OCI-LY1 (cell line): ENCODE data around the gene SPOCD1.

Source experiments
- H2AFZ ChIP-seq: fragments of 200-600 bp; sonication (generic), shearing (Covaris generic); 2 replicates; pipeline ENCODE4 v1.6.0; 2014; ENCODE audit warnings: antibody characterized with exemption, mild to moderate bottlenecking, low read length
- H3F3A ChIP-seq: fragments of 200-600 bp; sonication (generic), shearing (Covaris generic); 2 replicates; pipeline ENCODE4 v1.6.0; 2014; ENCODE audit warnings: mild to moderate bottlenecking, antibody characterized with exemption, low read length, moderate library complexity; ENCODE audit not compliant: insufficient read depth
- H3K27ac ChIP-seq: fragments of 200-600 bp; sonication (generic); 2 replicates; pipeline ENCODE4 v1.5.1; 2014; ENCODE audit warnings: low read length, mixed run types, mild to moderate bottlenecking, low read depth; ENCODE audit not compliant: poor library complexity, severe bottlenecking
- H3K27me3 ChIP-seq: fragments of 200-600 bp; sonication (generic); 2 replicates; pipeline ENCODE4 v1.6.0; 2014; ENCODE audit warnings: antibody characterized with exemption, mild to moderate bottlenecking, low read length, moderate library complexity; ENCODE audit not compliant: insufficient read depth
- H3K36me3 ChIP-seq: fragments of 200-600 bp; sonication (generic); 2 replicates; pipeline ENCODE4 v1.6.1; 2014; ENCODE audit warnings: mild to moderate bottlenecking, antibody characterized with exemption, low read length, moderate library complexity, mixed read lengths; ENCODE audit not compliant: insufficient read depth
- H3K4me1 ChIP-seq: fragments of 200-600 bp; sonication (generic); 2 replicates; pipeline ENCODE4 v1.5.1; 2014; ENCODE audit warnings: mild to moderate bottlenecking, low read length, moderate library complexity; ENCODE audit not compliant: insufficient read depth, severe bottlenecking
- H3K4me2 ChIP-seq: fragments of 200-600 bp; sonication (generic), shearing (Covaris generic); 2 replicates; pipeline ENCODE4 v1.6.1; 2014; ENCODE audit warnings: low read length
- H3K4me3 ChIP-seq: fragments of 200-600 bp; sonication (generic); 2 replicates; pipeline ENCODE4 v1.5.1; 2014; ENCODE audit warnings: low read length, low read depth, mild to moderate bottlenecking, mixed read lengths; ENCODE audit not compliant: poor library complexity, severe bottlenecking
- H3K79me2 ChIP-seq: fragments of 200-600 bp; shearing (Covaris generic); 2 replicates; pipeline ENCODE4 v1.6.1; 2016; ENCODE audit warnings: mixed run types, low read length, mixed read lengths; ENCODE audit not compliant: insufficient read depth
- H3K9ac ChIP-seq: fragments of 200-600 bp; sonication (generic), shearing (Covaris generic); 2 replicates; pipeline ENCODE4 v1.6.1; 2014; ENCODE audit warnings: mild to moderate bottlenecking, low read length, mixed read lengths
- H3K9me2 ChIP-seq: fragments of 200-600 bp; sonication (generic), shearing (Covaris generic); 2 replicates; pipeline ENCODE4 v1.6.1; 2014; ENCODE audit warnings: low read depth, mild to moderate bottlenecking, low read length, mixed read lengths
- H3K9me3 ChIP-seq: fragments of 200-600 bp; shearing (Covaris generic); 2 replicates; pipeline ENCODE4 v1.6.1; 2014; ENCODE audit warnings: low read length, mixed read lengths
- H4K20me1 ChIP-seq: fragments of 200-600 bp; sonication (generic), shearing (Covaris generic); 2 replicates; pipeline ENCODE4 v1.6.0; 2016; ENCODE audit warnings: mild to moderate bottlenecking, low read length; ENCODE audit not compliant: insufficient read depth
- EZH2 ChIP-seq: fragments of 200-600 bp; sonication (generic), shearing (Covaris generic); IDR thresholded peaks from 2 replicates; pipeline ENCODE4 v1.8.0; 2017; ENCODE audit warnings: borderline replicate concordance, mixed run types, mild to moderate bottlenecking, antibody characterized with exemption, low read length, moderate library complexity, mixed read lengths
- TF ChIP-seq, protein P1 (sequence below): fragments of 200-600 bp; sonication (generic), shearing (Covaris generic); IDR thresholded peaks from 2 replicates; pipeline ENCODE4 v1.5.1; 2017; ENCODE audit warnings: mild to moderate bottlenecking, antibody characterized with exemption, low read length, moderate library complexity, mixed read lengths

The SPOCD1 gene

DNA sequence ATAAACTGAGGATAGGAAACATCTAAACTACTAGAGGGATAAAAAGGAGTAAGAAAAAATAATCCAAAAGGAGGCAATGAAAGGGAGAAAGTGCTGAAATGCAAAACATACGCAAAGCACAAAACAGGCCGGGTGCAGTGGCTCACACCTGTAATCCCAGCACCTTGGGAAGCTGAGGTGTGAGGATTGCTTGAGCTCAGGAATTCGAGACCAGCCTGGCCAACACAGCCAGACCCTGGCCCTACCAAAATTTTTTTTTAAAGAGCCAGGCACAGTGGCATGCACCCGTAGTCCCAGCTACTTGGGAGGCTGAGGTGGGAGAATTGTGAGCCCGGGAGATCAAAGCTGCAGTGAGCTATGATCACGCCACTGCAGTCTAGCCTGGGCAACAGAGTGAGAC, 10.5 kb downstream of the SPOCD1 start:
- H3K27ac ChIP-seq, result no peak overlapping the region
- H3F3A ChIP-seq, result no peaks in the 10 kb centered on the region
- H3K4me1 ChIP-seq, result peaks cover 5% of the 10 kb centered on the region
- no peaks in the 10 kb centered on the region for H3K9me2 ChIP-seq
- H3K4me3 ChIP-seq, result no peak overlapping the region
- H3K79me2 ChIP-seq, result no peaks in the 10 kb centered on the region
- H3K27me3 ChIP-seq, result no peaks in the 10 kb centered on the region
- H3K9me3 ChIP-seq, result no peaks in the 10 kb centered on the region
- H2AFZ ChIP-seq, result no peak overlapping the region
- H4K20me1 ChIP-seq, result no peaks in the 10 kb centered on the region
- H3K36me3 ChIP-seq, result no peaks in the 10 kb centered on the region
- no peak overlapping the region for H3K9ac ChIP-seq
- no peak overlapping the region for H3K4me2 ChIP-seq
- TF ChIP-seq, protein P1, sequence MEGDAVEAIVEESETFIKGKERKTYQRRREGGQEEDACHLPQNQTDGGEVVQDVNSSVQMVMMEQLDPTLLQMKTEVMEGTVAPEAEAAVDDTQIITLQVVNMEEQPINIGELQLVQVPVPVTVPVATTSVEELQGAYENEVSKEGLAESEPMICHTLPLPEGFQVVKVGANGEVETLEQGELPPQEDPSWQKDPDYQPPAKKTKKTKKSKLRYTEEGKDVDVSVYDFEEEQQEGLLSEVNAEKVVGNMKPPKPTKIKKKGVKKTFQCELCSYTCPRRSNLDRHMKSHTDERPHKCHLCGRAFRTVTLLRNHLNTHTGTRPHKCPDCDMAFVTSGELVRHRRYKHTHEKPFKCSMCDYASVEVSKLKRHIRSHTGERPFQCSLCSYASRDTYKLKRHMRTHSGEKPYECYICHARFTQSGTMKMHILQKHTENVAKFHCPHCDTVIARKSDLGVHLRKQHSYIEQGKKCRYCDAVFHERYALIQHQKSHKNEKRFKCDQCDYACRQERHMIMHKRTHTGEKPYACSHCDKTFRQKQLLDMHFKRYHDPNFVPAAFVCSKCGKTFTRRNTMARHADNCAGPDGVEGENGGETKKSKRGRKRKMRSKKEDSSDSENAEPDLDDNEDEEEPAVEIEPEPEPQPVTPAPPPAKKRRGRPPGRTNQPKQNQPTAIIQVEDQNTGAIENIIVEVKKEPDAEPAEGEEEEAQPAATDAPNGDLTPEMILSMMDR, result no peak
- TF ChIP-seq EZH2, result no peak

- H3K4me1 ChIP-seq, result peaks cover 5% of the 10 kb centered on the region
Measured at GRCh38 chr1:31804098-31804497, 11.7 kb downstream of the SPOCD1 start.

GRCh38 chr1:31803610-31804009, 12.2 kb downstream of the SPOCD1 start:
- H3K27me3 ChIP-seq, result no peaks in the 10 kb centered on the region
- H2AFZ ChIP-seq, result no peak overlapping the region
- H3K4me3 ChIP-seq, result no peak overlapping the region
- H3K4me1 ChIP-seq, result peaks cover 5% of the 10 kb centered on the region
- no peaks in the 10 kb centered on the region for H3K9me2 ChIP-seq
- no peak overlapping the region for H3K27ac ChIP-seq
- H4K20me1 ChIP-seq, result no peaks in the 10 kb centered on the region
- no peaks in the 10 kb centered on the region for H3K36me3 ChIP-seq
- no peak overlapping the region for H3K4me2 ChIP-seq
- H3F3A ChIP-seq, result no peaks in the 10 kb centered on the region
- H3K79me2 ChIP-seq, result no peaks in the 10 kb centered on the region
- H3K9ac ChIP-seq, result no peak overlapping the region
- no peak for TF ChIP-seq EZH2
- TF ChIP-seq, protein P1, result no peak
- no peaks in the 10 kb centered on the region for H3K9me3 ChIP-seq

More at GRCh38 chr1:31804098-31804497, 11.7 kb downstream of the SPOCD1 start:
- no peaks in the 10 kb centered on the region for H4K20me1 ChIP-seq
- no peak for TF ChIP-seq EZH2
- TF ChIP-seq, protein P1, result no peak
- no peaks in the 10 kb centered on the region for H3K9me3 ChIP-seq
- H3K27me3 ChIP-seq, result no peaks in the 10 kb centered on the region
- H3F3A ChIP-seq, result no peaks in the 10 kb centered on the region
- no peak overlapping the region for H3K27ac ChIP-seq
- no peak overlapping the region for H3K4me2 ChIP-seq
- no peaks in the 10 kb centered on the region for H3K9me2 ChIP-seq
- H3K79me2 ChIP-seq, result no peaks in the 10 kb centered on the region
- H3K9ac ChIP-seq, result no peak overlapping the region
- no peaks in the 10 kb centered on the region for H3K36me3 ChIP-seq
- H3K4me3 ChIP-seq, result no peak overlapping the region
- H2AFZ ChIP-seq, result no peak overlapping the region
